Middle frontal gyrus (tissue), 1 donor: ENCODE data around the gene FIS1.

ENCODE experiments used
- DNase-seq: peaks from one replicate; pipeline ENCODE4 v3.0.0-alpha.2; 2015; ENCODE audit warnings: low spot score; ENCODE audit errors: extremely low spot score

The FIS1 gene

DNA sequence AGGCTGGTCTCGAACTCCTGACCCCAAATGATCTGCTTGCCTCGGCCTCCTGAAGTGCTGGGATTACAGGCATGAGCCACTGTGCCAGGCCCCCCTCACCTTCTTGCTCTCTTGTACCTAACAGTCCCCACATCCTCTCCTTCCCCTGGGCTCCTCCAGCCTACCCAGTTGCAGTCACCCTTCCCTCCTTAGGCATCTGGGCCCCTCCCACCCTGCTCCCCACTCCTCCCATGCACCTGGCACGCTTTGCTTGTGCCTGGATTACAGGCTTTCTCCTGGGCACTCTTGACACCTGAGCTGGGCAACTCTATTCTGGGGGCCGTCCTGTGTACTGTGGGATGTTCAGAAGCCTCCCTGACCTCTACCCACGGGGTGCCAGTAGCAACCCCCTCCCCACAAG lies 10.2 kb downstream of the FIS1 start:
- no peak for DNase-seq

DNA sequence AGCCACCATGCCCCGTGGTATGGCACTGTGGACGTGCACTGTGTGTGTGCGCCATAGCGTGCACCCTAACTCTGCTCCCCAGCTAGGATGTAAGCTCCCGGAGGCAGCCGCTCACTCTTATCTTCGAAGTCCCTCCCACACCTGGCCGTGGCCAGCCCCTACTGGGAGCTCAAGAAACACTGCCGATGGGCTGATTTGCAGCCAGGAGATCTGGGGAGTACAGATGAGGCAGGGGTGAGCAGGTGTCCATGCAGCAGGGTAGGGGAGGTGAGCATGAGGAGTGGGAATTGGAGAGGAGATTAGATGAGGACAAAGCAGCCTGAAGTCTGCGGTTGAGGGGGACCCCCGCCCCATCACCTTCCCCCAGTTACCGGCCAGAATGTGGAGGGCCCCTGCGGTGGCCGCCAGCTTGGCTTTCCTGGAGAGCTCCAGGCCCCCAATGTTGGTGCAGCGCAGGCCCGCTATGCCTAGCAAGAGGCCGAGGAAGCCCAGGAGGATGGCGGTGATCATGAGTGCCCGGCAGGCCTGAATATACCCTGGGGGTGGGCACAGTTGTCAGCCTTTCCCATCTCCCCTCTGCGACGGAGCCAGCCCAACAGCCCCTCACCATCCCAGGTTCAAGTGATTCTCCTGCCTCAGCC lies 10.9 kb downstream of the FIS1 start:
- no peak for DNase-seq

DNA sequence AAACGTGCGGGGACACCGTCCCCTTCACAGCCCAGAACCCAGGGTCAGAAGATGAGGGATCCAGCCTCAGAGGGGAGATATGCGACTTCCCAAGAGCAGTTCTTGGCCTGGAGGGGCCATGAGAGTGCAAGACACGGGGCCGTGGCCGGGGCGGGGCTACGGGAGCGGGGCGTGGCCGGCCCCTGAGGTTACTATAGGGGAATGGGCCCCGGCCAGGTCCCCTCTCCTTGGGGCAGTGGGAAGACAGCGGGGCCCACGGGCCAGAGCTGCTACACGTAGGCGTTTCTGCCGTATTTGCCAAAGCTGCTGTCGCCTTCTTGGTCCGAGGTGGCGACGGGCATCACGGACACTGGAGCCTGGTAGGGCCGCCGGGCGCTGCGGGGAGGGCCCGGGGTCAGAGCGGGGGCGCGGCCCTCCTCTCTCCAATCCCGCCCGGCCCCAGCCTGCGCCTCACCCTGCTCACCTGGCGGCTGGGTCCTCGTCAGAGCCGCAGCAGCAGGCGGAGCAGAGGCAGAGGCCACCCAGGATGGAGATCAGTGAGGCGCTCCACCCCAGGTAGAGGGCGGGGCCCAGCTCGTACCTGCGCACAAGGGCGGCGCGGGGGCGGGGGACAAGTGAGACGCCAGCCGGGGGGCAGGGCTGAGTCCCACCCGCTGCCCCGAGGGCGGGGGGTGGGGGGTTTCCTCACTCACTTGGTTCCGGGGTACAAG lies 12.6 kb downstream of the FIS1 start:
- DNase-seq = no peak

DNA sequence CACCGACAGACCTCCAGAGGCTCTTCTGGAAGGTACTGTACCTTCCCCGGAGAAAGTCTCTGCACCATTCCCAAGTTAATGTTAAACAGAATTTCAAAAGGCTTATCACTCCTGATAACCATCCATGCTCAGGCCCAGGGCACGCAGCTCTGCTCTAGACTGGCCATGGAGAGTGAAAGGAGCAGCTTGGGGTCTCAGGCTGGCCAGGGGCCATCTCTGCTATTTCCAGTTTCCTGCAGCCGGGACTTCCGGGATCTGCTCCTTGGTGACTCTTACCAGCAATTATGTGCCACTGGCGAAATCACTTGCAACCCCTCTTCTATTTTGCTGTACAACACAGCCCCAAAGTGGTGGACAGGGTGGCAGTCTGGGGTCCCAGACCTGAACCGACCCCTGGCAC lies 13.2 kb downstream of the FIS1 start:
- no peak for DNase-seq

DNA sequence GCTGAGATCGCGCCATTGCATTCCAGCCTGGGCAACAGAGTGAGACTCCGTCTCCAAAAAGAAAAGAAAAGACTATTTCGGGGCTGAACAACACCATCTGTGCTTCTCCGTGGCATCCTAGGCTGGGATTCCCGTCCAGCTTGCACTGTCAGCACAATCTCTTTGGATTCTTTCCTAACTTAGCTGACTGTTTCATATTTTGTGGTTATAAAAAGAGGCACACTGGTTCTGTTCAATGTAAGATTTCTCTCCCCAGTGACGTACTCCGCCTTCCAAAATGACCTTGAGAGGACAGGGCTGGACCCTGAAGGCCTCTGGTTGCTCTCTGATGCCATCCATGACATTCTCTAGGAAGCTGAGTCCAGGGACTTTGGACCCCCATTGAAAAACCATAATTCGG lies 18.2 kb downstream of the FIS1 start:
- peak; percentile 40 for DNase-seq

DNA sequence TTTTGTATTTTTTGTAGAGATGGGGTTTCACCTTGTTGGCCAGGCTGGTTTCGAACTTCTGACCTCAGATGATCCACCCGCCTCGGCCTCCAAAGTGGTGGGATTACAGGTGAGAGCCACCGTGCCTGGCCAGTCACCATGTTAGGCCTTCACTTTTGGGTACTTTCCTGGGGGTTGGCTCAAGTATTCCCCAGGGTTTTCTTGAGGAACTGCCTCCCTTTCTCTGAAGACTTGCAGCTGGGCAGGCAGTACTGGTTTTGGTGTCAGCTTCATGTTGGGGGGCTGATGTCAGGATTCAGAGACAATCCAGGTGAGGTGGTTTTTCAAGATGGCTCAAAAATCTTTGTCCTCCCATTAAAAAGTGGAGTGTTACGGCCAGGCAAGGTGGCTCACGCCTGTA lies 19.2 kb downstream of the FIS1 start:
- DNase-seq = no peak

DNA sequence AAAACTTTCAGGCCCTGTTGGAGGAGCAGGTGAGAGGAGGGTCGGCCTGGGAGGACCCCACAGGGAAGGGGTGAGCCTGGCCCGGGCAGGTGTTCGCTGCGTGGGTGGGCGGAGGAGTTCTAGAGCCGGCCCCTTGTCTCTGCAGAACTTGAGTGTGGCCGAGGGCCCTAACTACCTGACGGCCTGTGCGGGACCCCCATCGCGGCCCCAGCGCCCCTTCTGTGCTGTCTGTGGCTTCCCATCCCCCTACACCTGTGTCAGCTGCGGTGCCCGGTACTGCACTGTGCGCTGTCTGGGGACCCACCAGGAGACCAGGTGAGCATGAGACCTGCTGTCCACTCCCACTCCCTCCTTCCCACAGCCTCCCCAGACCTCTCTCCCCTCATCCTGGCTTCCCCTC lies 21.4 kb downstream of the FIS1 start:
- DNase-seq = no peak

DNA sequence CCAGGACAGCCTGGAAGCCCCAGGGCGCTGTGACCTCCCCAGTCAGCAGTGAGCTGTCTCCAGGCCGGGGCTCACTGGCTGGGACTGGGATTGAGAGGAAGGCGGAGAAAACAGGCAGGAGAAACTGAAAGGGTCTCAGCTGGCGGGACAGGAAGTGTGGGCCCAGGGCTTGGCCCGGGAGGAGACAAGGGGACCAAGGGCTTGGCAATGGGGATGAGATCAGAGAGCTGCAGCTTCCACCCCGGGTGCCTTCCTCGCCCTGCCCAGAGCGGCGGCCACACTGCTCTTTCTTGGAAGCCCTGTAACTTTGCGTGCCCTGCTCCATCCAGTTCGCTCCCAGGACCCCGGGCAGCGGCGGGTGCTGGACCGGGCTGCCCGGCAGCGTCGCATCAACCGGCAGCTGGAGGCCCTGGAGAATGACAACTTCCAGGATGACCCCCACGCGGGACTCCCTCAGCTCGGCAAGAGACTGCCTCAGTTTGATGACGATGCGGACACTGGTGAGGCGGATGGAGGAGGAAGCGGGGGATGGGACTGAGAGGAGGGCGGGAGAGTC lies 22.5 kb downstream of the FIS1 start:
- DNase-seq = no peak

DNA sequence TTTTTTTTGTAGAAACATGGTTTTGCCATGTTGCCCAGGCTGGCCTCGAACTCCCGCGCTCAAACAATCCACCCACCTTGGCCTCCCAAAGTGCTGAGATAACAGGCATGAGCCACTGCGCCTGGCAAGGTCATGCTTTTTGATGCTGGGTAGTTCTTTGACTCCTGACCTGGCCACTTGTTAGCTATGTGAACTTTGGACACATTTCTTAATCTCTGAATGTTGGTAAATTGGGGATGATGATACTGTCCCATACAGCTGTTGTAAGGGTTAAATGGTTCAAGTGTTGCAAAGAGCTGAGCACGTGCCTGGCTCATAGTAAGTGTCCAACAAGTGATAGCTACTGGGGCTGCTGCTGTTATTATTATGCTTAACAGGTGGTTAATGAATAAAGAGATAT lies 24.6 kb downstream of the FIS1 start:
- no peak for DNase-seq

DNA sequence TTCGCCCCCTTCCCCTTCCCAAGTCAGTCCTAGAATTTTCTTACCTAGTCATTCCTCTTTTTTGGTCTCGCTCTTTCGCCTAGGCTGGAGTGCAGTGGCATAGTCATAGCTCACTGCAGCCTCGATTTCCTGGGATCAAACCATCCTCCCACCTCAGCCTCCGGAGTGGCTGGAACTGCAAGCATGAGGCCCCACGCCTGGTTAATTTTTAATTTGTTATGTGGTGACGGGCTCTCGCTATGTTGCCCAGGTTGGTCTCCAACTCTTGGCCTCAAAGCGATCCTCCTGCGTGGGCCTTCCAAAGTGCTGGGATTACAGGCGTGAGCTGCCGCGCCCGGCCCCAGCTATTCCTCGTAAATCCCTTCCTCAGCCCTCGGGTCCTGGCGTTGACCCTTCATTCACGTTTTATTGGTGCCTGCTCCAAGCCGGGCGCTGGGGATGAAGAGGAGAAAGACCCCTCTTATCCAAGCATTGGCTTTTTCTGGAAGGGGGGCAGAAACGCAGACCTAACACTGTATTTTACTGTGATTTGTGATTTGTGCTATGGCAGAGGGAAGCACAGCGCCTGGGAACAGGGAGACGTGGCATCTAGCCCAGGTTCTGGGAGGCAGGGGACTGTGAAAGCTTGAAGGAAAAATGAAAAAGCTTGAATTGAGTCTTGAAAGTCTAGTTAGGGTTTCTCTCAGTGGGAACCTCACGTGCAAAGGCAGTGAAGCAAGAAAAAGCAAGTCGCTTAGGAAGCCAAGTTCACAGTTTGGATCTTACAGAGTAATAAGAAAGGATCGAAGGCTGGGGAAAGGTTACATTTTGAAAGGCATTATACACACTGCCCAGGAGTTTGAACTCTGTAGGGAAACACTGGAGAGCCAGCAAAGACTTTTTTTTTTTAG lies 26.4 kb downstream of the FIS1 start:
- DNase-seq = no peak

DNA sequence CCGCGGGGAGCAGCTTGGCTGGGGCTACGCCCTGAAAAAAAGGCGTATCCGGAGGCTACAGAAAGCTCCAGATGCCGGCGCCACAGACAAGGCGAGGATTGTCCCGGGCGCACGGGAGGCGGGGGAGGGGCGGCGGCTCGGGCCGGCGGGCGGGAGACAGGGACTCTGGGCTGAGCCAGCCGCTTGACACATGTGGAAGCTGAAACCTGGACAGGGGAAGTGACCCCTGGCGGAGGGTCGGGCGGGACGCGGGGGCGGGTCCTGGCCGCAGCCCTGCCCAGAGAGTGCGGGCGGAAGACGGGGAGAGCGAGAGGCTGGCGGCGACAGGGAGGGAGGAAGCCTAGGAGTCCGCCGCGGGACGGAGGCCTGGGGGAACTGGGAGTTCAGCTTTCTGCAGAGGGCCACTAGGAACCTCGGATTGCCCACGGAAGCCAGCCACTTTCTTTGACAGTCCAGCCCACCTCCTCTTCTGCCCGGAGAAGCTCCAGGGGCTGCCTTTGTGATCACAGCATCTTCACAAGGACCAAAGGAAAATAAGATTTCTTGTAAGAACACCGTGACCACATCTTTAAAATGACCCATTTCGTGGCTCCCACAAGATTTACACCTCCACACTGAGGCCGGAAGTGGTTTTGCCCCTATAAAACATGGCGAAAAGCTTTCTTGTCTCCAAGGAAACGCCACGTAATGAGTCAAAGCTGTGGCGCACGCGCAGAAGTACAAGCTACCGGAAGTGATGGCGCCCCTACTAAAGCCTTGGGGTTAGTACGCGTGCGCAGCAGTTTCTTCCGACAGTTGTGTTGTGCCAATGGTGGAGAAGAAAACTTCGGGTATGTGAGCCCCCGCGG lies 27.3 kb downstream of the FIS1 start, which contains the start of the genes PLOD3 and ZNHIT1:
Gene PLOD3 (minus strand): TSS at position 194 of the 848 bp plus-strand sequence. CDS start 307 bp downstream, outside the sequence.
Gene ZNHIT1 (plus strand): TSS at position 778 of the 848 bp plus-strand sequence. CDS start 31 bp downstream, at position 809.
- peak; percentile 99 for DNase-seq

DNA sequence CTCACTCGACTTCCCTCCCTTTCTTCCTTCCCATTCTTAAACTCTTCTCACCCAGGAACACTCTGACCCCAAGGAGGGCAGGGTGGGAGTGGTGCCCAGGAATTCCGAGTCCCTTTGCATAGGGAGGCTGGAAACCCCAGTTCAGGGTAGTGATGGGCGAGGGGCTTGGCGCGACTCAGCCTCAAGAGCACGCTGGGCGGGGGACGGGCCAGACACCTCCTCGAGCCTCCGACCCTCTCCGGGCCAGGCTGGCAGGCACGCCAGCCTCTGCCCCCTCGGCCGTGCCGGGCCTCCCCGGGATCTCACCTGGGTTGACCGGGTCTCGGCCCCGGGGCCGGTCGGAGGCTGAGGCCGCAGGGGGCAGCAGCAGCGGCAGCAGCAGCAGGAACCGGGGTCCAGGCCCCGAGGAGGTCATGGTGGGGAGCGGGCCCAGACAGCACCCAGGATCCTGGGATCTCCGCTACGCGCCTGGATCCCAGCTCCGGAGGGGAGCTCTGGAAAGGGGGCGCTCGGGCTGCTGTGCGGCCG lies 28.0 kb downstream of the FIS1 start:
- no peak for DNase-seq

DNA sequence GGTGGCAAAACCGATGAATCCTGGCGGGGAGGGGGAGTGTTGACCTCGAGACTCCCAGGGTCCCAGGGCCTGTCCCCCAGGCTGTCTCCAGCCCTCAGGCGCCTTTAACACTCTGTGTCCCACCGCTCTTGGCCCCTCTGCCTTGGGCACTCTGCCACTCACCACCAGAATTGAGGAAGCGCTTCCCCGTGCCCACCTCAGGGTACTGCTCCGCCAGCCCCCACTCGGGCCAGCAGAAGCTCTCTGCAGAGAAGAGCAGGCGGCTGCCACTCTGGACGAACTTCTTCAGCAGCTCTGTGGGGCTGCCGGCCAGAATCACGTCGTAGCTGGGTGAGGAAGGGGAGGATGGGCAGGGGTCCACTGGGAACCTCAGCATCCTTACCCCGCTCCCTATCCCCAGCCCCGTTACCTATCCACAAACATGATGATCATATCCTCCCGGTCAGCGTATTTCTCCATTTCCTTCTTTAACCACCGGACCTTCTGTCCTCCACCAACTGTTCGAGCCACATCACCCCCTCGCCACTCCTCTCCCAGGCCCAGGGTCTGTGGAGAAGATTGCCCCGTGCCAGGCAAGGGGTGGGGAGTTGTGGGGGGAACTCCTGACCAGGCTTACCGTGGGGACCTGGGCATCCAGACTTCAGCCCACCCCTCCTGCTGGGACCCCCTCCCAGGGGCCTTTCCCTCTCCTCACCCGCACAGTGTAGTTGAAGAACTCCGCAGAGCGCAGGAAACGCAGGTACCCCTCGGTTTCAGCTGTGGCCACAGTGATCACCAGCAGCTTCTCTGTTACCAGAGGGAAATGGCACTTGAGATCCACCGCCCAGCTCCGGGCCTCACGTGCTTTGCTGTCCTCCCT lies 28.7 kb downstream of the FIS1 start:
- no peak for DNase-seq

DNA sequence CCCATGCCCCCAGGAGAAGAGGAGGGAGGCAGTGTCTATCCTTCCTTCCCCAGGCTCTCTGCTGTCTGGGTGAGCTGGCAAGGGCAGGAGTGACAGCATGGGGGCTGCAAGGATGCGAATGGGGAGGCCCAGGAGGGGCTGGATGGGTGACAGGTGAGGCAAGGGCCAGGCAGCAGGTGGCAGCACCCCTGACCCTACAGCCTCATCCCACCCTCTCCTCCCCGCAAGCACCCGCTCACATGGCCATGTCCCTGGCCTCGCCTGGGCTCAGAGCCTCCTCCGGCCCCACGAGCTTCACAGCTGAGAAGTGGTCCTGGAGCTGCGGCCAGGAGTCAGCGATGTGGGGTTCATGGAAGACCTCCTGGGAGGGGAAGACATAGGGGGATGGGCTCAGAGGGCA lies 32.9 kb downstream of the FIS1 start:
- no peak for DNase-seq

DNA sequence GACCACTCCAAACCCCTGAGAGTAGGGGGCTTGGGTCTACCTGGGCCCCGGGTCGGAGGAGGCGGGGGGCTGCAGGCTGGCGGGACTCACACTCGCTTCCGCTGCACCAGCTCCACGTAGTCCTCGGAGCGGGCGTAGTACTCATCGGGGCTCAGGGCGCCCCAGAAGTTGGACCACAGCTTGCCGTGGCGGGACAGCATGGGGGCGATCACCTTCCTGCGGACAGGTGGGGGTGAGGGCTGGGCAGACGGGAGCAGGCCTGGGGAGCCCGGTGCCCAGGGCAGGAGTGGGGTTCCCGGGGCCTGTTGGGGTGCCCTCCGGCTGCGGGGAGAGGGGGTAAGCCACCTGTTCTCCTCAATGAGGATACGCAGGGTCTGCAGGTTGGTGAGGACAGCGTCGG lies 33.4 kb downstream of the FIS1 start:
- no peak for DNase-seq

DNA sequence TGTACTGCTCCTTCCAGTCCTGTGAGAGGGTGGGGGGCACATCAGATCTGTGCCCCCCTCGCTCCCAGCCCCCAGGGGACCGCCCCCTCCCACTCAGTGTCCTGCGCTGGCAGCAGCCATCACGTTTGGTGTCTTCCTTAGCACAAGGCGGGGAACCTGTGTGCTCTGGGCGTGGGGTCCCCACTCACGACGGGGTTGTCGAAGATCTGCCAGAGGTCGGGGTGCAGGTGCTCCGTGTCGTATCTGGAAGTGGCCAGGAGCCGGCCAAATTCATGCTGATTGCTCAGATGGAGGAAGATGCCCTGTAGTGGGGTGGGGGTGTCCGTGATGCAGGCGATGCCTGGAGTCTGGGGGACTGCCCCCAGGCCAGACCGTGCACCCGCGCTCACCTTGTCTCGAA lies 34.7 kb downstream of the FIS1 start:
- no peak for DNase-seq

DNA sequence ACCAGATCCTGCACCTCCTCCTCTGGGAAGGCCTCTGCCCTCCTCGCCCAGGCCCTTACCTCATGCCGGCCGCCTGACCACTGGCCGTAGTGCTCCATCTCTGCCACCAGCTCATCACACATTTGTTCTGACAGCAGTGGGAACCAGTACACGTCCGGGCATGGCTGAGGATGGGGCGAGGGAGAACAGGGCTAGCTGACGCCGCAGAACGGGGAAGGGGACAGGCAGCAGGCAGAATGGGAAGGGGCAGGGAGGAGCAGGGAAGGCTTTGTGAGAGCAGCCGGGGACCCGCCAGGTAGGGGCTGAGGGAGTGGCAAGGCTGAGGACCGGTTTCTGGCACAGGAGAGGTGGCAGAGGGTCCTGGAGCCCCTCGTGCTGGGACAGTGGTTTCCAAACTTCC lies 36.1 kb downstream of the FIS1 start:
- no peak for DNase-seq

DNA sequence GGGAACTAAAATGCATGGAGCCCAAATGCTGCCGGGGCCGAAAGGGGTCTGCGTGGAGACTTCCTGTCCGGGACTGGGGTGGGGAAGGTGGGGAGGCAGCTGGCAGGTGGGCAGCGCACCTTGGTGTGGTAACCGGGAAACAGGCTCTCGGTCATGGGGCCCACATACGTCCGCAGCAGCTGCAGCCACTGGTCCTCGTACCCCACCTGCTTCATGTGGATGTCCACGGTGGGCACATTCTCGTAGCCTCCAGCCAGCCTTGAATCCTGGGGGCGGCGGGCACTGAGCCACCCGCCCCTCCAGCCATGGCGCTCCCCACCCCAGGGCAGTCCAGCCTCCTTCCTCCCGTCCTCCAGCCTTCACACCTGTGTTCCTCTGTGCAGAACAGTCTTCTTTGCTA lies 37.4 kb downstream of the FIS1 start:
- DNase-seq = no peak

DNA sequence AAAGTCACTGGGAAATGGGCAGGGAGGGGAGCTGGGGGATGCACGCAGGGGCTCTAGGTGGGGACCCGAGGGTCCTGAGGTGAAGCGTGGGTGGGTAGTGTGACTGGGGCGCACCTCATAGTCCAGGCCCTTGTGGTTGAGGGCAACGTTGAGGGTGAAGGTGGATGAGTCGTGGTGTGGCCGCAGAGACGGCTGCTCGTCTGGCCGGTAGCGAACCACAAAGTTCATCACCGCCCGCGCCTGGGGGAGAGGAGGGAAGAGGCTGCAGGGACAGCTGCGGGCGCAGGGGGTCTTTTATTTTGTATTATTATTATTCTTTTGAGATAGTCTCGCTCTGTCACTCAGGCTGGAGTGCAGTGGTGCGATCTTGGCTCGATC lies 38.2 kb downstream of the FIS1 start:
- DNase-seq = no peak
